Measurements from ENCODE around the gene MED13. TPM values are rescaled to one million over a fixed set of nuclear protein-coding genes. Genes with fewer than 3 reads are reported as not detected.

MED13 gene
- total and polyA plus RNA-seq, 2 donors (not counting 1 experiment from before 2014, with no cell fraction given) = 36.2 to 47.1 TPM

GRCh38 chr17:62049299-62049698, 15.8 kb downstream of the MED13 start:
- Histone ChIP-seq H4K20me1 (ENCODE audit: control insufficient read depth, extremely low read depth, insufficient read depth, low read length) (no peaks in the 10 kb centered on the region), H3K27ac (ENCODE audit: insufficient read depth, low read length) (no peak overlapping the region), H3K4me3 (replicated peaks in 1 of 4; ENCODE audit: control extremely low read depth in 1 of 4, insufficient read depth in 1 of 4, low read depth in 3 of 4, low read length in 4 of 4) (no peak overlapping the region), H3K79me2 (ENCODE audit: control insufficient read depth, insufficient read depth, low read length) (peaks cover 31% of the 10 kb centered on the region), H3K9me3 (ENCODE audit: control insufficient read depth, insufficient read depth, low read depth, low read length) (no peaks in the 10 kb centered on the region), H3K4me1 (ENCODE audit: control insufficient read depth, extremely low read depth, insufficient read depth, low read length) (no peaks in the 10 kb centered on the region), H3K27me3 (ENCODE audit: control insufficient read depth, insufficient read depth, low read length) (no peaks in the 10 kb centered on the region), H3K4me2 (ENCODE audit: extremely low read depth, insufficient read depth, low read length) (no peak overlapping the region), H3K36me3 (ENCODE audit: control insufficient read depth, insufficient read depth, low read length) (peaks cover 6% of the 10 kb centered on the region), H3K9ac (ENCODE audit: insufficient read depth, low read length) (no peak overlapping the region), H2AFZ (ENCODE audit: low read length) (no peak overlapping the region)
- TF ChIP-seq EZH2 (IDR thresholded peaks at IDR 0.05; ENCODE audit: low read length, missing control alignments) = no peak
- TF ChIP-seq, protein P1, sequence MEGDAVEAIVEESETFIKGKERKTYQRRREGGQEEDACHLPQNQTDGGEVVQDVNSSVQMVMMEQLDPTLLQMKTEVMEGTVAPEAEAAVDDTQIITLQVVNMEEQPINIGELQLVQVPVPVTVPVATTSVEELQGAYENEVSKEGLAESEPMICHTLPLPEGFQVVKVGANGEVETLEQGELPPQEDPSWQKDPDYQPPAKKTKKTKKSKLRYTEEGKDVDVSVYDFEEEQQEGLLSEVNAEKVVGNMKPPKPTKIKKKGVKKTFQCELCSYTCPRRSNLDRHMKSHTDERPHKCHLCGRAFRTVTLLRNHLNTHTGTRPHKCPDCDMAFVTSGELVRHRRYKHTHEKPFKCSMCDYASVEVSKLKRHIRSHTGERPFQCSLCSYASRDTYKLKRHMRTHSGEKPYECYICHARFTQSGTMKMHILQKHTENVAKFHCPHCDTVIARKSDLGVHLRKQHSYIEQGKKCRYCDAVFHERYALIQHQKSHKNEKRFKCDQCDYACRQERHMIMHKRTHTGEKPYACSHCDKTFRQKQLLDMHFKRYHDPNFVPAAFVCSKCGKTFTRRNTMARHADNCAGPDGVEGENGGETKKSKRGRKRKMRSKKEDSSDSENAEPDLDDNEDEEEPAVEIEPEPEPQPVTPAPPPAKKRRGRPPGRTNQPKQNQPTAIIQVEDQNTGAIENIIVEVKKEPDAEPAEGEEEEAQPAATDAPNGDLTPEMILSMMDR (conservative IDR thresholded peaks at IDR 0.05 in 1 of 2, IDR thresholded peaks at IDR 0.05 in 1 of 2; ENCODE audit: low read depth in 1 of 2, low read length in 2 of 2) = no peak
- DNase-seq (ENCODE audit: low read depth in 2 of 2) = no peak

DNA sequence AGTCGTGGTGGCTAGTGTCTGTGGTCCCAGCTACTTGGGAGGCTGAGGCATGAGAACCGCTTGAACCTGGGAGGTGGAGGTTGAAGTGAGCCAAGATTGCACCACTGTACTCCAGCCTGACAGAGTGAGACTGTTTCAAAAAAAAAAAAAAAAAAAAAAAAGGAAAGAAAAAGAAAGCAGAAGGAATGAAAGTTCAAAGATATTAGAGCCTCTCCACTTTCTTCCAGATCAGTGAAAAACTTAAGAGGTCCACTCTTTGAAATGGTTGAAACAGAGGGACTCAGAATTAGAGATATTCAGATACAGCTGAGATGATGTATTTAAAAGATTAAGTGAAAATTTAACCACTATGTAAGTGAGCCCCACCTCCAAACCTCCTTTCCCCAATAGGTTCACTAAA, 16.8 kb downstream of the MED13 start:
- Histone ChIP-seq H3K4me3 (replicated peaks in 1 of 4; ENCODE audit: control extremely low read depth in 1 of 4, insufficient read depth in 1 of 4, low read depth in 3 of 4, low read length in 4 of 4) (no peak overlapping the region), H3K9ac (ENCODE audit: insufficient read depth, low read length) (no peak overlapping the region), H3K79me2 (ENCODE audit: control insufficient read depth, insufficient read depth, low read length) (peaks cover 26% of the 10 kb centered on the region), H3K4me1 (ENCODE audit: control insufficient read depth, extremely low read depth, insufficient read depth, low read length) (no peaks in the 10 kb centered on the region), H2AFZ (ENCODE audit: low read length) (no peak overlapping the region), H3K4me2 (ENCODE audit: extremely low read depth, insufficient read depth, low read length) (no peak overlapping the region), H3K27ac (ENCODE audit: insufficient read depth, low read length) (no peak overlapping the region), H3K9me3 (ENCODE audit: control insufficient read depth, insufficient read depth, low read depth, low read length) (no peaks in the 10 kb centered on the region), H3K36me3 (ENCODE audit: control insufficient read depth, insufficient read depth, low read length) (peaks cover 6% of the 10 kb centered on the region), H4K20me1 (ENCODE audit: control insufficient read depth, extremely low read depth, insufficient read depth, low read length) (no peaks in the 10 kb centered on the region), H3K27me3 (ENCODE audit: control insufficient read depth, insufficient read depth, low read length) (no peaks in the 10 kb centered on the region)
- TF ChIP-seq, protein P1 (conservative IDR thresholded peaks at IDR 0.05 in 1 of 2, IDR thresholded peaks at IDR 0.05 in 1 of 2; ENCODE audit: low read depth in 1 of 2, low read length in 2 of 2) = no peak
- no peak for TF ChIP-seq EZH2 (IDR thresholded peaks at IDR 0.05; ENCODE audit: low read length, missing control alignments)
- no peak for DNase-seq (ENCODE audit: low read depth in 2 of 2)

GRCh38 chr17:62045517-62045916, 19.6 kb downstream of the MED13 start:
- H3K27ac ChIP-seq (ENCODE audit: insufficient read depth, low read length) = no peak overlapping the region
- DNase-seq (ENCODE audit: low read depth in 2 of 2) = no peak
- TF ChIP-seq, protein P1 (conservative IDR thresholded peaks at IDR 0.05 in 1 of 2, IDR thresholded peaks at IDR 0.05 in 1 of 2; ENCODE audit: low read depth in 1 of 2, low read length in 2 of 2) = no peak
- no peak for TF ChIP-seq EZH2 (IDR thresholded peaks at IDR 0.05; ENCODE audit: low read length, missing control alignments)
- peaks cover 28% of the 10 kb centered on the region for H3K79me2 ChIP-seq (ENCODE audit: control insufficient read depth, insufficient read depth, low read length)
- no peaks in the 10 kb centered on the region for H4K20me1 ChIP-seq (ENCODE audit: control insufficient read depth, extremely low read depth, insufficient read depth, low read length)
- no peaks in the 10 kb centered on the region for H3K27me3 ChIP-seq (ENCODE audit: control insufficient read depth, insufficient read depth, low read length)
- H3K36me3 ChIP-seq (ENCODE audit: control insufficient read depth, insufficient read depth, low read length) = peaks cover 4% of the 10 kb centered on the region
- H3K4me2 ChIP-seq (ENCODE audit: extremely low read depth, insufficient read depth, low read length) = no peak overlapping the region
- no peaks in the 10 kb centered on the region for H3K9me3 ChIP-seq (ENCODE audit: control insufficient read depth, insufficient read depth, low read depth, low read length)
- H2AFZ ChIP-seq (ENCODE audit: low read length) = no peak overlapping the region
- no peak overlapping the region for H3K9ac ChIP-seq (ENCODE audit: insufficient read depth, low read length)
- no peak overlapping the region for H3K4me3 ChIP-seq (replicated peaks in 1 of 4; ENCODE audit: control extremely low read depth in 1 of 4, insufficient read depth in 1 of 4, low read depth in 3 of 4, low read length in 4 of 4)
- H3K4me1 ChIP-seq (ENCODE audit: control insufficient read depth, extremely low read depth, insufficient read depth, low read length) = no peaks in the 10 kb centered on the region

Data from fibroblast of lung (primary cell).